ENCODE measurements around the gene ATP8B3. TPM values are rescaled to one million over a fixed set of nuclear protein-coding genes. Genes with fewer than 3 reads are reported as not detected.

The ATP8B3 gene
- polyA plus RNA-seq, 1 donor (not counting 4 experiments of a cell fraction or from before 2014, with no cell fraction given): 0.98 TPM

DNA sequence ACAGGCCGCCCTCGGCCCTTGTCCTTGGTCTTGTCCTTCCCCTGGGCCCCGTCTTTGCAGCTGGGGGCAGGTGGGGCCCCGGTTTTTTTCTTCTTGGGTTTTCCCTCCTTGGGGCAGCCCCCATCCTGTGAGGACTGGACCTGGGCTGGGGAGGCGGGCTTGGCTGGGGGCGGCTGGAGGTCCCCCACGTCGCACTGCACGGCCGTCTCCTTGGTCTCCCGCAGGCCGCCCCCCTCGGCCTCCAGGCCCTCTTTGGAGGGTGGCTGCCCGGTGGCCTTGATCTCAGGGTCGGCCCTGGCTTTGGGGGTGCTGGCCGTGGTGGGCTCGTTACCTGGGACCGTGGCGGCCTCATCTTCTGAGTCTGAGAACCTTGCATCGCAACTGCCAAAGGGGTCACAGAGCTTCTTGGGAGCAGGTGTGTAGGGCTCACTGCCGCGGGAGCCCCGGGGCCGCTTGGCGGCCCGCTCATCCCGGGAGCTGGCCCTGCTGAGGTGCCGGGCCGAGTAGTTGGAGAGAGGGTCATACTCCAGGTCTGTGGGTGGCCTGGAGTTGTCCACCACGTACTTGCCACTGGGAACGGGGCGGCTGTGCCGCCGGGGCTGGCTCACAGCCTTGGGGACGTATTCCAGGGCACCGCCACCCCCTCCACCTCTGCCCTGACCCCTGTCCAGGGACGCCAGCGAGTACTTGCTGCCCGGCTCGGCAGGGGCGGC, 15.6 kb upstream of the ATP8B3 start:
- Histone ChIP-seq H2AFZ (ENCODE audit: control insufficient read depth, low read length) (no peak overlapping the region), H3K9ac (ENCODE audit: control insufficient read depth, extremely low read depth, insufficient read depth, low read length) (no peak overlapping the region), H3K27me3 (ENCODE audit: control insufficient read depth, extremely low read depth, insufficient read depth, low read length) (no peaks in the 10 kb centered on the region), H3K4me3 (ENCODE audit: control insufficient read depth in 2 of 3, extremely low read depth in 1 of 3, insufficient read depth in 2 of 3, low read depth in 1 of 3, low read length in 3 of 3) (no peak overlapping the region), H4K20me1 (ENCODE audit: control insufficient read depth, extremely low read depth, insufficient read depth, low read length) (peaks cover 10% of the 10 kb centered on the region), H3K79me2 (ENCODE audit: control insufficient read depth, insufficient read depth, low read length) (peaks cover 21% of the 10 kb centered on the region), H3K4me2 (ENCODE audit: control insufficient read depth, extremely low read depth, insufficient read depth, low read depth, low read length) (no peak overlapping the region), H3K27ac (ENCODE audit: control insufficient read depth, insufficient read depth, low read length) (no peak overlapping the region), H3K4me1 (ENCODE audit: control insufficient read depth, extremely low read depth, insufficient read depth, low read length) (no peaks in the 10 kb centered on the region), H3K9me1 (ENCODE audit: control insufficient read depth, extremely low read depth, insufficient read depth, low read length) (no peaks in the 10 kb centered on the region), H3K36me3 (ENCODE audit: control insufficient read depth in 2 of 2, extremely low read depth in 1 of 2, insufficient read depth in 2 of 2, low read length in 2 of 2) (peaks cover 12 to 16% of the 10 kb centered on the region in 2 experiments), H3K9me3 (ENCODE audit: control insufficient read depth, low read depth, low read length) (no peaks in the 10 kb centered on the region)
- DNase-seq (ENCODE audit: low read depth, low spot score) (no peak), FAIRE-seq (no peak)
- dilution Hi-C loops (cut with MboI; ENCODE audit: extremely low pct_ligation_motif_present, low sequenced_read_pairs): no loop called here
- no peak for TF ChIP-seq EZH2 (IDR thresholded peaks at IDR 0.05; ENCODE audit: low read length)
- TF ChIP-seq, protein P1, sequence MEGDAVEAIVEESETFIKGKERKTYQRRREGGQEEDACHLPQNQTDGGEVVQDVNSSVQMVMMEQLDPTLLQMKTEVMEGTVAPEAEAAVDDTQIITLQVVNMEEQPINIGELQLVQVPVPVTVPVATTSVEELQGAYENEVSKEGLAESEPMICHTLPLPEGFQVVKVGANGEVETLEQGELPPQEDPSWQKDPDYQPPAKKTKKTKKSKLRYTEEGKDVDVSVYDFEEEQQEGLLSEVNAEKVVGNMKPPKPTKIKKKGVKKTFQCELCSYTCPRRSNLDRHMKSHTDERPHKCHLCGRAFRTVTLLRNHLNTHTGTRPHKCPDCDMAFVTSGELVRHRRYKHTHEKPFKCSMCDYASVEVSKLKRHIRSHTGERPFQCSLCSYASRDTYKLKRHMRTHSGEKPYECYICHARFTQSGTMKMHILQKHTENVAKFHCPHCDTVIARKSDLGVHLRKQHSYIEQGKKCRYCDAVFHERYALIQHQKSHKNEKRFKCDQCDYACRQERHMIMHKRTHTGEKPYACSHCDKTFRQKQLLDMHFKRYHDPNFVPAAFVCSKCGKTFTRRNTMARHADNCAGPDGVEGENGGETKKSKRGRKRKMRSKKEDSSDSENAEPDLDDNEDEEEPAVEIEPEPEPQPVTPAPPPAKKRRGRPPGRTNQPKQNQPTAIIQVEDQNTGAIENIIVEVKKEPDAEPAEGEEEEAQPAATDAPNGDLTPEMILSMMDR (optimal IDR thresholded peaks at IDR 0.05 in 1 of 3, IDR thresholded peaks at IDR 0.05 in 1 of 3, conservative IDR thresholded peaks at IDR 0.05 in 1 of 3; ENCODE audit: extremely low read depth in 1 of 3, insufficient read depth in 2 of 3, low read length in 3 of 3): no peak

DNA sequence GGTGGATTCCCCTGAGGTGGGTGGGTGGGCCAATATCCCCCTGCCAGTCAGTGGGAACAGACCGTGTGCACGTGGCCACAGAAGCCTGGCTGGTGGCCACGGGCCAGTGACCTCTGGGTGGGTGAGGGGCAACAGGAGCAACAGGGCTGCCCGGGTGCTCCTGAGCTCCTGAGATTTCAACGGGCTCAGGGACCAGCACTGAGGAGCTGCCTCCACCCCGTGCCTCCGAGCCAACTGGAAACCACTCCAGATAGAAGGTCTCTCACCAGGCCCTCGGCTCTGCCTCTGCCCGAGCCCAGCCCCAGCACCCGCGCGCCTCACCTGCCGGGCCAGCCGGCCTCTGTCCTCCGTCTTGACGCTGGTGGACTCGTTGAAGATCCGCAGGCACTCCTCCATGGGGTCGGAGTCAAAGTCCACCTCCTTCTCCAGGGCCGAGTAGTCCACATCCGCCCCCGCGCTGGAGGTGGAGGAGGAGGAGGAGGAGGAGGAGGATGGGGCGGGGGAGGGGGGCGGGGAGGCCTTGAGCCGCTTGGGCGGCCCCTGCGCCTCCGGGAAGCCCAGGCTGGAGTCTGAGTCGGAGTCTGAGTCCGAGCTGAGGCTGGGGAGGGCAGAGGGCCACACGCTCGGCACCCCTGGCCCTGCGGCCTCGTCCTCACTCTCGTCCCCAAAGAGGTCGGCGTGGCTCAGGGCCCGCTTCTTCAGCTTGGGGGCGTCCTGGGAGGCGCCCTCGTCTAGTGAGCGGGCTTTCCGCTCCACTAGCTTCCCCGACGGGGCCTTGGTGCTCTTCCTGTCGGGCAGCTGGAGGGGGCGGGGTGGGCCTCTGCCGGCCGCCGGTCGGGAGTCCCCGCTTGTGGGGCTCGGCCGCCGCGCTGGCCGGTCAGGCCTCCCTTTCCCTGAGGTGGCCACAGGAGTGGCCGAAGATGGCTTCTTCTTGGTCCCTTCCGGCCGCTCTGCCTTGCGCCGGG, 14.8 kb upstream of the ATP8B3 start:
- Histone ChIP-seq H3K27ac (ENCODE audit: control insufficient read depth, insufficient read depth, low read length) (no peak overlapping the region), H3K36me3 (ENCODE audit: control insufficient read depth in 2 of 2, extremely low read depth in 1 of 2, insufficient read depth in 2 of 2, low read length in 2 of 2) (peaks cover 18 to 21% of the 10 kb centered on the region in 2 experiments)
- dilution Hi-C loops (cut with MboI; ENCODE audit: extremely low pct_ligation_motif_present, low sequenced_read_pairs): no loop called here

More for the DNA sequence above, 14.8 kb upstream of the ATP8B3 start:
- TF ChIP-seq, protein P1 (optimal IDR thresholded peaks at IDR 0.05 in 1 of 3, IDR thresholded peaks at IDR 0.05 in 1 of 3, conservative IDR thresholded peaks at IDR 0.05 in 1 of 3; ENCODE audit: extremely low read depth in 1 of 3, insufficient read depth in 2 of 3, low read length in 3 of 3): peak in 1 of 3 experiments; percentile 8
- TF ChIP-seq EZH2 (IDR thresholded peaks at IDR 0.05; ENCODE audit: low read length): no peak
- DNase-seq (ENCODE audit: low read depth, low spot score) (no peak), FAIRE-seq (no peak)
- Histone ChIP-seq H2AFZ (ENCODE audit: control insufficient read depth, low read length) (no peak overlapping the region), H3K4me2 (ENCODE audit: control insufficient read depth, extremely low read depth, insufficient read depth, low read depth, low read length) (no peak overlapping the region), H3K9me1 (ENCODE audit: control insufficient read depth, extremely low read depth, insufficient read depth, low read length) (no peaks in the 10 kb centered on the region), H4K20me1 (ENCODE audit: control insufficient read depth, extremely low read depth, insufficient read depth, low read length) (peaks cover 5% of the 10 kb centered on the region), H3K9me3 (ENCODE audit: control insufficient read depth, low read depth, low read length) (no peaks in the 10 kb centered on the region), H3K79me2 (ENCODE audit: control insufficient read depth, insufficient read depth, low read length) (peaks cover 15% of the 10 kb centered on the region), H3K4me3 (ENCODE audit: control insufficient read depth in 2 of 3, extremely low read depth in 1 of 3, insufficient read depth in 2 of 3, low read depth in 1 of 3, low read length in 3 of 3) (no peak overlapping the region), H3K9ac (ENCODE audit: control insufficient read depth, extremely low read depth, insufficient read depth, low read length) (no peak overlapping the region), H3K27me3 (ENCODE audit: control insufficient read depth, extremely low read depth, insufficient read depth, low read length) (no peaks in the 10 kb centered on the region), H3K4me1 (ENCODE audit: control insufficient read depth, extremely low read depth, insufficient read depth, low read length) (no peaks in the 10 kb centered on the region)
